Cardiac muscle cell (in vitro differentiated cells and primary cell): ENCODE measurements around the gene UFSP2. TPM values are rescaled to one million over a fixed set of nuclear protein-coding genes. Genes with fewer than 3 reads are reported as not detected.
A peak's percentile ranks its signal among the peaks of the same experiment; 100 is the strongest.

Experiments used
- DNase-seq, 2 donors: peaks; one replicate each; pipeline versions ENCODE4 v3.0.0 to v3.0.0-alpha.2; 2010 to 2017; ENCODE audit warnings: low read depth in 1 of 2, low spot score in 1 of 2
- H3K27ac ChIP-seq: fragments of 200-600 bp; sonication (generic); 2 replicates; pipeline ENCODE4 v1.5.1; 2016
- H3K27me3 ChIP-seq: fragments of 200-600 bp; sonication (generic); 2 replicates; pipeline ENCODE4 v1.6.0; 2016; ENCODE audit warnings: control low read depth
- H3K36me3 ChIP-seq: fragments of 200-600 bp; sonication (generic); 2 replicates; pipeline ENCODE4 v1.5.1; 2016; ENCODE audit warnings: control low read depth
- H3K4me1 ChIP-seq: fragments of 200-600 bp; sonication (generic); 2 replicates; pipeline ENCODE4 v1.8.1; 2017; ENCODE audit warnings: low read depth, mild to moderate bottlenecking, mixed run types
- H3K4me3 ChIP-seq: fragments of 200-600 bp; sonication (generic); 2 replicates; pipeline ENCODE4 v1.5.1; 2016; ENCODE audit warnings: mild to moderate bottlenecking
- H3K9me3 ChIP-seq: fragments of 200-600 bp; sonication (generic); 2 replicates; pipeline ENCODE4 v1.5.1; 2017; ENCODE audit warnings: low read depth, mild to moderate bottlenecking, control low read depth
- CTCF ChIP-seq: IDR thresholded peaks from 2 replicates; pipeline ENCODE4 v1.5.1; 2012; ENCODE audit warnings: low read depth, mild to moderate bottlenecking, low read length
- polyA plus RNA-seq: library from polyadenylated mRNA; unstranded; fragments of >200 nt; fragmentation: Nextera tagmentation; extraction: Ambion mirVana; gene quantifications from 2 replicates; pipeline ENCODE4 v1.2.1, GENCODE V29; 2016
- total RNA-seq: library from RNA; depleted of rRNA; stranded (reverse); fragments of >200 nt; gene quantifications from 2 replicates; pipeline ENCODE4 v1.2.3, GENCODE V29; 2016

Gene UFSP2
- total and polyA plus RNA-seq, 2 experiments from 2014 or later = 28.0 to 50.6 TPM

GRCh38 chr4:185398618-185399017 is 27.1 kb downstream of the UFSP2 start:
- H3K4me3 ChIP-seq = no peak overlapping the region
- TF ChIP-seq CTCF = no peak

GRCh38 chr4:185396724-185397385 is 28.9 kb downstream of the UFSP2 start, which contains the start of gene ANKRD37:
TSS of gene ANKRD37 (plus strand) at chr4:185396841. CDS start at chr4:185396924, 83 bp downstream.
- Histone ChIP-seq H3K9me3 (no peaks in the 10 kb centered on the region), H3K4me1 (peaks cover 14% of the 10 kb centered on the region), H3K4me3 (peak within 1 kb of the TSS; percentile 53), H3K27ac (peak within 1 kb of the TSS; percentile 82), H3K27me3 (no peaks in the 10 kb centered on the region), H3K36me3 (peaks cover 17% of the 10 kb centered on the region)
- TF ChIP-seq CTCF = no peak
- DNase-seq = peak; percentile 41 to 61

More at GRCh38 chr4:185398618-185399017, 27.1 kb downstream of the UFSP2 start:
- no peaks in the 10 kb centered on the region for H3K27me3 ChIP-seq
- no peak for DNase-seq
- H3K36me3 ChIP-seq = peaks cover 29% of the 10 kb centered on the region
- no peak overlapping the region for H3K27ac ChIP-seq
- H3K9me3 ChIP-seq = no peaks in the 10 kb centered on the region
- H3K4me1 ChIP-seq = peaks cover 14% of the 10 kb centered on the region

GRCh38 chr4:185395956-185396723 is 29.6 kb downstream of the UFSP2 start:
- Histone ChIP-seq H3K27me3 (no peaks in the 10 kb centered on the region), H3K9me3 (no peaks in the 10 kb centered on the region), H3K4me3 (peak overlapping the region; percentile 53), H3K4me1 (peaks cover 14% of the 10 kb centered on the region), H3K27ac (peak overlapping the region; percentile 82), H3K36me3 (peaks cover 17% of the 10 kb centered on the region)
- TF ChIP-seq CTCF = no peak
- peak; percentile 96 to 99 for DNase-seq

- Histone ChIP-seq H3K4me1 (peaks cover 14% of the 10 kb centered on the region), H3K27me3 (no peaks in the 10 kb centered on the region), H3K27ac (peak within 1 kb of the TSS; percentile 82), H3K9me3 (no peaks in the 10 kb centered on the region), H3K36me3 (peaks cover 13% of the 10 kb centered on the region), H3K4me3 (peak within 1 kb of the TSS; percentile 53)
- DNase-seq = peak in 1 of 2 donors; percentile 18
- no peak for TF ChIP-seq CTCF
Observed at GRCh38 chr4:185395238-185395955, 30.4 kb downstream of the UFSP2 start, which contains the start of gene LRP2BP. TSS of gene LRP2BP (minus strand) at chr4:185395924. CDS start at chr4:185378186, 17,738 bp downstream.

GRCh38 chr4:185394568-185395237 is 31.1 kb downstream of the UFSP2 start:
- Histone ChIP-seq H3K4me3 (peak overlapping the region; percentile 53), H3K4me1 (peaks cover 14% of the 10 kb centered on the region), H3K27ac (no peak overlapping the region), H3K9me3 (no peaks in the 10 kb centered on the region), H3K36me3 (peaks cover 6% of the 10 kb centered on the region), H3K27me3 (no peaks in the 10 kb centered on the region)
- no peak for TF ChIP-seq CTCF
- DNase-seq = no peak
